Measurements from ENCODE around the gene AVPR2.

The AVPR2 gene

GRCh38 chrX:153861151-153861550, 43.3 kb upstream of the AVPR2 start:
- TF ChIP-seq EZH2 (IDR thresholded peaks at IDR 0.05; ENCODE audit: borderline replicate concordance, low read depth, low read length, severe bottlenecking): no peak
- ATAC-seq (ENCODE audit: insufficient read depth, low read depth) (no peak), DNase-seq (no peak)
- no peaks in the 10 kb centered on the region for H4K20me1 ChIP-seq (ENCODE audit: insufficient read depth, low read length)
- H3K4me1 ChIP-seq (ENCODE audit: insufficient read depth, low read length): no peaks in the 10 kb centered on the region
- no peak overlapping the region for H3K4me3 ChIP-seq (ENCODE audit: low read depth in 1 of 2, low read length in 2 of 2)
- no peaks in the 10 kb centered on the region for H3K27me3 ChIP-seq (ENCODE audit: insufficient read depth, low read length, poor library complexity)
- H3K36me3 ChIP-seq (ENCODE audit: insufficient read depth, low read length): no peaks in the 10 kb centered on the region
- H3K4me2 ChIP-seq (ENCODE audit: insufficient read depth, low read length): no peak overlapping the region
- H3K9ac ChIP-seq (ENCODE audit: low read depth, low read length): no peak overlapping the region
- H3K9me3 ChIP-seq (ENCODE audit: insufficient read depth, low read length, severe bottlenecking): no peaks in the 10 kb centered on the region
- H2AFZ ChIP-seq (ENCODE audit: low read depth, low read length): no peak overlapping the region
- H3K27ac ChIP-seq (ENCODE audit: low read length): no peak overlapping the region
- no peaks in the 10 kb centered on the region for H3K79me2 ChIP-seq (ENCODE audit: insufficient read depth, low read length)

DNA sequence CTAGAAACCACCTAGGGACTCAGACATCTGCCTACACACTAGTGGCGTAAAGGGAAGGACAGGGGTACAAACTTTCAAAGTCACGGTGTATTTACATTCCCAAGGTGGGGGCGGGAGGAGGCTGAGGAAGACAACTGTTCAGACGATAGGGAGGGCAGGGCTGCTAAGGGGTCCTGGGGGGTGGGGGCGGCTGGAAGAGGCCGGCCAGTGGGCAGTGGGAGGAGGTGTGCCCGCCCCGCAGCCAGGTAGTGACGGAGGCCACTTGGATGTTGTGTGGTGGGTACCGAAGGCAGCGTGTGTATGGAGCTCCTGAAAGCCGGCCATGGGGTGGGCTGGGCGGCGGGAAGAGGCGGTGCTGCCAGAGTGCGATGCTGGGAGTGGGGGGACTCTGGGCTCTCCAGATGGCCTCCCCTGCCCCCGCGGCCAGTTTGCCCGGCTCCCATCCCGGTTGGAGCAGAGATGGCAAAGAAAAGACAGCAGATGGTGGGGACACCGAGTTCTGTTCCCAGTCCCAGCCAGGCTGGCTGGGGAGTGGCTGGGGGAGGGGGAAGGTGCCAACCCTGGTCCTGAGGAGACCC, 42.7 kb upstream of the AVPR2 start:
- no peaks in the 10 kb centered on the region for H3K36me3 ChIP-seq (ENCODE audit: insufficient read depth, low read length)
- H3K27ac ChIP-seq (ENCODE audit: low read length): no peak overlapping the region
- no peak overlapping the region for H3K4me2 ChIP-seq (ENCODE audit: insufficient read depth, low read length)
- H3K4me1 ChIP-seq (ENCODE audit: insufficient read depth, low read length): no peaks in the 10 kb centered on the region
- no peak for ATAC-seq (ENCODE audit: insufficient read depth, low read depth)
- no peaks in the 10 kb centered on the region for H3K79me2 ChIP-seq (ENCODE audit: insufficient read depth, low read length)
- TF ChIP-seq EZH2 (IDR thresholded peaks at IDR 0.05; ENCODE audit: borderline replicate concordance, low read depth, low read length, severe bottlenecking) (no peak), CTCF (IDR thresholded peaks at IDR 0.05; ENCODE audit: borderline replicate concordance, extremely low read depth, low read length, poor library complexity, severe bottlenecking) (no peak)
- H4K20me1 ChIP-seq (ENCODE audit: insufficient read depth, low read length): no peaks in the 10 kb centered on the region
- no peaks in the 10 kb centered on the region for H3K9me3 ChIP-seq (ENCODE audit: insufficient read depth, low read length, severe bottlenecking)
- H2AFZ ChIP-seq (ENCODE audit: low read depth, low read length): no peak overlapping the region
- H3K27me3 ChIP-seq (ENCODE audit: insufficient read depth, low read length, poor library complexity): no peaks in the 10 kb centered on the region
- H3K4me3 ChIP-seq (ENCODE audit: low read depth in 1 of 2, low read length in 2 of 2): no peak overlapping the region
- no peak overlapping the region for H3K9ac ChIP-seq (ENCODE audit: low read depth, low read length)
- no peak for DNase-seq

DNA sequence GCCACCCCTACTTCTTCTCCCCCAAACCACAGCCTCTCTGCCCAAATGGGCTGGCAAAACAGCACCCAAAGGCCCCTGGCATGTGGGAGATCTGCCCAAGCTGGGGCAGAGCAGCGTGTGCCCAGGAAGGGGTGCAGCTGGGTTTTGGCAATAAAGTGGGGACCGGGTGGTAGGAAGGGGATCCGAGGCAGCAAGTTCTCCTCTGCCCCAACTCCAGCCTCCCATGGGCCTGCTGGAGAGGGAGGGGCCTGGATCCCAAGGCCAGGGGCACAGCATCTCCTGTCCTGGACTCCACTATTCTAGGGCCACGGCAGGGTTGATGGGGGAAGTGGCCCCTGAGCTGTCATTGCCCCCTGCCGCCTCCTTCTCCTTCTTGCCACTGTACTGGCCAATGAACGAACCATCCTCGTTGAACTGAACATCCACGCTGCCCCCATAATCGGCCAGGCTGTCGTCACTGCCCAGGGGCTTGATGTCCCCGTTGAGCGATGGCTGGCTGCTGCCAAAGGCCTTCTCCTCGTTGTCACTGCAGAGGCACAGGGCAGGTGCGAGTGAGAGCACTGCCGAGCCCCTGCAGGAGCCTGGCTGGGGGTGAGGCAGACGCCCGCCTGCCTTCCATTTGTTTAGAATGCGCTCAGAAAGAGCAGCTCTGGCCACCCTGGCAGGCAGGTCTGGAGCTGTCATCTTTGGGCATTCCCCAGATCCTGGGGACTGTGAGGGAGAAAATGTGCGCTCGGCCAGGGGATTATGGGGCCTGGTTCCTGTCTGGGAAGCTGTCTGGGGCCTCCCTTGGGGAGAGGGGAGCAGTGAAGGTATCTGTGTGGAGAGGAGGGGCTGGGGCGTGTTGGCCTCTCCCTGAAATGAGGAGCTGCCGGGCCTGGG, 41.9 kb upstream of the AVPR2 start:
- Histone ChIP-seq H2AFZ (ENCODE audit: low read depth, low read length) (no peak overlapping the region), H3K4me2 (ENCODE audit: insufficient read depth, low read length) (no peak overlapping the region), H3K9ac (ENCODE audit: low read depth, low read length) (no peak overlapping the region), H3K79me2 (ENCODE audit: insufficient read depth, low read length) (no peaks in the 10 kb centered on the region), H3K27ac (ENCODE audit: low read length) (no peak overlapping the region), H3K4me3 (ENCODE audit: low read depth in 1 of 2, low read length in 2 of 2) (no peak overlapping the region), H3K9me3 (ENCODE audit: insufficient read depth, low read length, severe bottlenecking) (no peaks in the 10 kb centered on the region), H3K27me3 (ENCODE audit: insufficient read depth, low read length, poor library complexity) (no peaks in the 10 kb centered on the region), H3K4me1 (ENCODE audit: insufficient read depth, low read length) (no peaks in the 10 kb centered on the region), H4K20me1 (ENCODE audit: insufficient read depth, low read length) (no peaks in the 10 kb centered on the region), H3K36me3 (ENCODE audit: insufficient read depth, low read length) (no peaks in the 10 kb centered on the region)
- DNase-seq (no peak), ATAC-seq (ENCODE audit: insufficient read depth, low read depth) (no peak)
- TF ChIP-seq CTCF (IDR thresholded peaks at IDR 0.05; ENCODE audit: borderline replicate concordance, extremely low read depth, low read length, poor library complexity, severe bottlenecking) (no peak), EZH2 (IDR thresholded peaks at IDR 0.05; ENCODE audit: borderline replicate concordance, low read depth, low read length, severe bottlenecking) (no peak)

DNA sequence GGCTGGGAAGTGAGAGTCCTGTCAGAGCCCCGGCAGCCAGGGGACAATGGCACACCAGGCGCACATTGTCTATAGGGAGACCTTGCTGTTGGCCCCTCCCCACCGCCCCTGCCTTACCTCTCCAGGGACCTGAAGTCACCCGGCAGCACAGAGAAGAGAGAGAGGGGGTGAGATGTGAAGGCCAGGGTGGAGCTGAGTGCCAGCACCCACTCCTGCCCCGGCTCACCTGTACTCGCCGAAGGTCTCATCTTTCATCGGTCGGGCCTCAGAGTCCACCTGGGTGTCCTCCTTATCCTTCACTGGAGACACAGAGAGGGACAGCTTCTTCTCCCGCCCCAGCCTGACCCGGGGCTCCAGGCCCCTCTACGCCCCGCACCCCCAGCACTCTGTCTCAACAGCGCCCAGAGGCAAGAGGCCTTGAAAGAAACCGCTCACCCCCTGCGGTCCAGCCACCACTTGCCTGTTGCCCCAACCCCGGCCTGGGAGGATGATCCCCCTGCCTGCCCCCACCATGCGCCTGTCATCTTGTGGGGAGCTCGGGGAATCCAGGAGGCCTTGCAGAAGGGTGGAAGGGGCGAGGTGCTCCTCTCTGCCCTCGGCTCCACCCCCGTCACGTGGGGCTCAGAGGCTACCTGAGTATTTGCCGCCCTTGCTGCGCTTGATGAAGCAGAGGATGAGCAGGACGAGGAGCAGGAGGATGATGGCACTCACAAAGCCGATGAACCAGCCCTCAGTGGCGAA, 41.1 kb upstream of the AVPR2 start:
- no peaks in the 10 kb centered on the region for H3K27me3 ChIP-seq (ENCODE audit: insufficient read depth, low read length, poor library complexity)
- ATAC-seq (ENCODE audit: insufficient read depth, low read depth) (no peak), DNase-seq (no peak)
- TF ChIP-seq CTCF (IDR thresholded peaks at IDR 0.05; ENCODE audit: borderline replicate concordance, extremely low read depth, low read length, poor library complexity, severe bottlenecking) (no peak), EZH2 (IDR thresholded peaks at IDR 0.05; ENCODE audit: borderline replicate concordance, low read depth, low read length, severe bottlenecking) (no peak)
- H3K4me1 ChIP-seq (ENCODE audit: insufficient read depth, low read length): no peaks in the 10 kb centered on the region
- H2AFZ ChIP-seq (ENCODE audit: low read depth, low read length): no peak overlapping the region
- no peaks in the 10 kb centered on the region for H3K79me2 ChIP-seq (ENCODE audit: insufficient read depth, low read length)
- H3K9me3 ChIP-seq (ENCODE audit: insufficient read depth, low read length, severe bottlenecking): no peaks in the 10 kb centered on the region
- no peaks in the 10 kb centered on the region for H4K20me1 ChIP-seq (ENCODE audit: insufficient read depth, low read length)
- no peak overlapping the region for H3K4me2 ChIP-seq (ENCODE audit: insufficient read depth, low read length)
- no peak overlapping the region for H3K4me3 ChIP-seq (ENCODE audit: low read depth in 1 of 2, low read length in 2 of 2)
- H3K36me3 ChIP-seq (ENCODE audit: insufficient read depth, low read length): no peaks in the 10 kb centered on the region
- no peak overlapping the region for H3K27ac ChIP-seq (ENCODE audit: low read length)
- H3K9ac ChIP-seq (ENCODE audit: low read depth, low read length): no peak overlapping the region

Measured in DND-41 (cell line).